GM08714 (cell line): ENCODE results near the gene TRPM1.

ENCODE experiments used
- H3K4me3 ChIP-seq: fragments of 200-500 bp; sonication (Bioruptor generic); 2 replicates; pipeline ENCODE4 v1.5.1; 2014; ENCODE audit warnings: mild to moderate bottlenecking, low read length, inconsistent platforms
- ZNF274 ChIP-seq: IDR thresholded peaks from 2 replicates; pipeline ENCODE4 v1.6.1; 2012; ENCODE audit warnings: mild to moderate bottlenecking, low read depth, low read length

The TRPM1 gene

GRCh38 chr15:31130576-31131237, 29.2 kb upstream of the TRPM1 start:
- TF ChIP-seq ZNF274: no peak
- no peak overlapping the region for H3K4me3 ChIP-seq

GRCh38 chr15:31129769-31130303, 28.3 kb upstream of the TRPM1 start:
- H3K4me3 ChIP-seq: no peak overlapping the region
- no peak for TF ChIP-seq ZNF274

- H3K4me3 ChIP-seq: no peak overlapping the region
- TF ChIP-seq ZNF274: no peak
Measured at GRCh38 chr15:31128919-31129768, 27.6 kb upstream of the TRPM1 start.

GRCh38 chr15:31128477-31128876, 27.0 kb upstream of the TRPM1 start:
- no peak overlapping the region for H3K4me3 ChIP-seq
- no peak for TF ChIP-seq ZNF274

GRCh38 chr15:31127596-31128261, 26.2 kb upstream of the TRPM1 start:
- TF ChIP-seq ZNF274: no peak
- H3K4me3 ChIP-seq: no peak overlapping the region

GRCh38 chr15:31125061-31125460, 23.5 kb upstream of the TRPM1 start:
- H3K4me3 ChIP-seq: no peak overlapping the region
- TF ChIP-seq ZNF274: no peak

GRCh38 chr15:31116423-31117030, 15.0 kb upstream of the TRPM1 start:
- no peak for TF ChIP-seq ZNF274
- no peak overlapping the region for H3K4me3 ChIP-seq

- TF ChIP-seq ZNF274: no peak
- H3K4me3 ChIP-seq: no peak overlapping the region
Measured at GRCh38 chr15:31111091-31111647, 9.6 kb upstream of the TRPM1 start.

- H3K4me3 ChIP-seq: no peak overlapping the region
- TF ChIP-seq ZNF274: no peak
Measured at GRCh38 chr15:31108836-31109235, 7.3 kb upstream of the TRPM1 start.

GRCh38 chr15:31106495-31107300, 5.2 kb upstream of the TRPM1 start:
- no peak for TF ChIP-seq ZNF274
- no peak overlapping the region for H3K4me3 ChIP-seq

GRCh38 chr15:31104003-31104402, 2.5 kb upstream of the TRPM1 start:
- H3K4me3 ChIP-seq: no peak overlapping the region
- no peak for TF ChIP-seq ZNF274

GRCh38 chr15:31102374-31103342, 1.1 kb upstream of the TRPM1 start:
- no peak for TF ChIP-seq ZNF274

GRCh38 chr15:31102039-31102321, 455 bp upstream of the TRPM1 start:
- no peak overlapping the region for H3K4me3 ChIP-seq
- no peak for TF ChIP-seq ZNF274

More at GRCh38 chr15:31102374-31103342, 1.1 kb upstream of the TRPM1 start:
- H3K4me3 ChIP-seq: no peak overlapping the region
